ENCODE results near the gene PRLH. TPM values are rescaled to one million over a fixed set of nuclear protein-coding genes. Genes with fewer than 3 reads are reported as not detected.

PRLH gene
- total RNA-seq, 1 donor from 2014 or later, result not detected

Other genes starting within 250 kb of the PRLH start
- 6.2 TPM for gene COL6A3, start 152.4 kb upstream of the PRLH start, total RNA-seq
- gene MLPH, start 79.3 kb upstream of the PRLH start, total RNA-seq, result 55.0 TPM
- 88.5 TPM for gene RAB17, start 24.2 kb downstream of the PRLH start, total RNA-seq
- gene LRRFIP1, start 61.0 kb downstream of the PRLH start, total RNA-seq, result 33.6 TPM
- gene RBM44, start 232.2 kb downstream of the PRLH start, total RNA-seq, result 0.13 TPM